GM12878 (cell line): ENCODE measurements around the gene PDE11A. TPM values are rescaled to one million over a fixed set of nuclear protein-coding genes. Genes with fewer than 3 reads are reported as not detected.

Experiments
- ATAC-seq: fragments of 200-7000 bp; cut with Tn5 transposase; 3 replicates; pipeline ENCODE4 v1.9.1; 2020; ENCODE audit warnings: mild to moderate bottlenecking, moderate library complexity
- BruUV-seq: library from RNA; stranded (reverse); fragments of 400-500 nt; replicated peaks from 2 replicates; lab custom pipeline; 2021; lab: Mats Ljungman, UMichigan
- CTCF ChIA-PET: fragments of 300-600 bp; sonication (Branson Sonifier 250); formaldehyde crosslinking; extraction: SDS; loops from one replicate; lab custom pipeline; 2021; ENCODE audit warnings: inconsistent platforms; lab: Yijun Ruan, JAX
- POLR2A ChIA-PET: fragments of 350-600 bp; formaldehyde crosslinking; extraction: SDS; loops from one replicate; lab custom pipeline; 2021; ENCODE audit warnings: inconsistent platforms; lab: Charles Lee
- RAD21 ChIA-PET: fragments of 300-600 bp; sonication (Branson Sonifier 250); formaldehyde crosslinking; loops from one replicate; lab custom pipeline; 2023; ENCODE audit warnings: antibody characterized with exemption; ENCODE audit not compliant: unreplicated experiment; lab: Charles Lee
- SMC1A ChIA-PET: fragments of 300-600 bp; sonication (Branson Sonifier 250); formaldehyde crosslinking; loops from one replicate; lab custom pipeline; 2023; ENCODE audit not compliant: unreplicated experiment, uncharacterized antibody; lab: Charles Lee
- DNase-seq: peaks from one replicate; pipeline ENCODE4 v3.0.0-alpha.2; 2011; ENCODE audit warnings: low read depth, low spot score
- FAIRE-seq: peaks from 3 replicates; lab custom pipeline; 2011; peaks lifted over from hg19 to GRCh38; lab: Jason Lieb, UNC
- H2AFZ ChIP-seq: 2 replicates; pipeline ENCODE4 v1.6.0; 2011; ENCODE audit warnings: low read depth, low read length, control low read depth; ENCODE audit not compliant: control insufficient read depth
- H3K27ac ChIP-seq: 2 replicates; pipeline ENCODE4 v1.5.1; 2011; ENCODE audit warnings: control low read depth; ENCODE audit not compliant: control insufficient read depth, insufficient read depth
- H3K27me3 ChIP-seq, 2 experiments: replicated peaks in 1 of 2; 2 replicates each; pipeline versions ENCODE4 v1.6.0 to v1.6.1; 2011; ENCODE audit warnings: low read length in 1 of 2; ENCODE audit not compliant: control insufficient read depth in 2 of 2, insufficient read depth in 2 of 2
- H3K36me3 ChIP-seq, 2 experiments: 2 replicates each; pipeline ENCODE4 v1.5.1; 2011; ENCODE audit warnings: low read length in 1 of 2; ENCODE audit not compliant: control insufficient read depth in 2 of 2, insufficient read depth in 2 of 2
- H3K4me1 ChIP-seq: 2 replicates; pipeline ENCODE4 v1.6.1; 2011; ENCODE audit warnings: mild to moderate bottlenecking, low read length, moderate library complexity, mixed read lengths; ENCODE audit not compliant: control insufficient read depth, insufficient read depth
- H3K4me2 ChIP-seq: 2 replicates; pipeline ENCODE4 v1.6.0; 2011; ENCODE audit warnings: control low read depth; ENCODE audit not compliant: control insufficient read depth, insufficient read depth
- H3K4me3 ChIP-seq: fragments of 200-600 bp; sonication (generic); 2 replicates; pipeline ENCODE4 v1.5.1; 2016
- H3K79me2 ChIP-seq: 2 replicates; pipeline ENCODE4 v1.6.0; 2011; ENCODE audit warnings: low read length; ENCODE audit not compliant: control insufficient read depth, insufficient read depth
- H3K9ac ChIP-seq: 2 replicates; pipeline ENCODE4 v1.8.0; 2011; ENCODE audit warnings: low read length, control low read depth, mixed read lengths; ENCODE audit not compliant: control insufficient read depth, insufficient read depth
- H3K9me3 ChIP-seq: replicated peaks from 3 replicates; pipeline ENCODE4 v1.5.1; 2011; ENCODE audit warnings: mild to moderate bottlenecking, low read length; ENCODE audit not compliant: control insufficient read depth, insufficient read depth
- H4K20me1 ChIP-seq: 2 replicates; pipeline ENCODE4 v1.6.0; 2011; ENCODE audit not compliant: control insufficient read depth, insufficient read depth
- EP300 ChIP-seq, 2 experiments: fragments of 150-350 bp in 1 of 2; IDR thresholded peaks; 2 replicates each; pipeline ENCODE4 v1.6.1; 2011 to 2012; ENCODE audit warnings: low read depth in 2 of 2, low read length in 2 of 2, borderline replicate concordance in 1 of 2, improper control_type of control experiment in 1 of 2, inconsistent platforms in 1 of 2; ENCODE audit not compliant: control insufficient read depth in 1 of 2
- ETV6 ChIP-seq, 2 experiments: fragments of 450-650 bp in 1 of 2; IDR thresholded peaks in 1 of 2; conservative IDR thresholded peaks in 1 of 2; 2 replicates each; pipeline ENCODE4 v1.6.1; 2014; ENCODE audit warnings: antibody characterized with exemption in 1 of 2, borderline replicate concordance in 1 of 2, low read depth in 1 of 2, mild to moderate bottlenecking in 1 of 2, moderate library complexity in 1 of 2
- NBN ChIP-seq: fragments of 450-650 bp; IDR thresholded peaks from 2 replicates; pipeline ENCODE4 v1.6.1; 2016
- NFIC ChIP-seq: IDR thresholded peaks from 2 replicates; pipeline ENCODE4 v1.6.1; 2012; ENCODE audit warnings: low read depth, mild to moderate bottlenecking, inconsistent platforms, low read length, moderate library complexity
- WGBS: methylation state at CpG from one replicate; pipeline ENCODE4 v1.1.6; 2016; ENCODE audit warnings: low lambda C conversion rate; ENCODE audit not compliant: insufficient replicate concordance, insufficient coverage; ENCODE audit errors: missing lambda C conversion rate; 5-methylcytosine and 5-hydroxymethylcytosine counted together
- in situ Hi-C: fragments of 300-500 bp; cut with MboI; formaldehyde crosslinking; loops from 9 replicates; pipeline ENCODE4 v1.14.3; 2018; ENCODE audit warnings: mixed read lengths
- intact Hi-C: fragments of 100-400 bp; cut with micrococcal nuclease; formaldehyde crosslinking; loops from one replicate; pipeline ENCODE4 v1.14.2; 2022; ENCODE audit not compliant: unreplicated experiment
- polyA plus RNA-seq, 11 experiments: library from polyadenylated mRNA; depleted of rRNA in 4 of 11; unstranded in 6 of 11; stranded (reverse) in 5 of 11; fragments of >200 nt; fragmentation: Nextera tagmentation in 4 of 11; fragmentation: Illumina TruSeq in 1 of 11; extraction: Ambion mirVana in 4 of 11; extraction: Trizol in 1 of 11; gene quantifications; 1 replicate in 1 of 11; 2 replicates in 10 of 11; pipeline versions ENCODE4 v1.2.1 to v1.2.3, GENCODE V29; 2011 to 2016; ENCODE audit warnings: inconsistent platforms in 2 of 11, missing spikeins in 2 of 11, low read depth in 1 of 11
- total RNA-seq, 4 experiments: library from RNA; depleted of rRNA in 3 of 4; stranded (reverse); fragments of >200 nt in 3 of 4; fragmentation: Illumina TruSeq in 1 of 4; extraction: Trizol in 1 of 4; gene quantifications; 2 replicates each; pipeline versions ENCODE4 v1.2.1 to v1.2.3, GENCODE V29; 2013 to 2021
- TF ChIP-seq, protein P1 (sequence below): fragments of 450-650 bp; IDR thresholded peaks from 2 replicates; pipeline ENCODE4 v1.6.1; 2017; ENCODE audit warnings: low read depth, mild to moderate bottlenecking, moderate library complexity
- TF ChIP-seq, protein P2 (sequence below): IDR thresholded peaks from 2 replicates; pipeline ENCODE4 v1.6.1; 2012; ENCODE audit warnings: low read depth, low read length, improper control_type of control experiment
- TF ChIP-seq, protein P3 (sequence below): fragments of 450-650 bp; formaldehyde crosslinking; IDR thresholded peaks from 2 replicates; pipeline ENCODE4 v1.4.0; 2022; ENCODE audit warnings: mild to moderate bottlenecking, moderate library complexity

PDE11A gene
- total and polyA plus RNA-seq, 10 of the 15 experiments (the other 5 are each of a cell fraction or from before 2014, with no cell fraction given), result 0.01 to 0.17 (median 0.06) TPM; not detected in 5

DNA sequence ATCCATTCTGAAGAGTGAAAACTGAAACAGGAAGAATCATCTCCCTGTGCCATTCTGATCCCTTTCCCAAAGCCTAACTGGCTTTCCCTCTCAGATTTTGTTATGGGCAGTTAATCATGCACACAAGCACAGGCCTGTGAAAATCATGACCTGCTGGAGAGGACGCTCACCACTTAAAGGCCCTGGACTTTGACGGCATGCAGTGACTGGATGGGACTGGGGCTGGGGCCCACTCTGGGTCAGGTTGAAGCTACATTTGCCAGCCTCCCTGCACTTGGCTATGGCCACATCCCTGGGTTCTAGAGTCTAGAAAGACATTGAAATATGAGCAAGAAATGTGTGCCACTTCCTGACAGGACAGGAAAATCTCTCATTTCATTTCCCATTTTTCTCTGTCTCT lies 12.9 kb downstream of the PDE11A start (continued):
- TF ChIP-seq NFIC, result no peak

DNA sequence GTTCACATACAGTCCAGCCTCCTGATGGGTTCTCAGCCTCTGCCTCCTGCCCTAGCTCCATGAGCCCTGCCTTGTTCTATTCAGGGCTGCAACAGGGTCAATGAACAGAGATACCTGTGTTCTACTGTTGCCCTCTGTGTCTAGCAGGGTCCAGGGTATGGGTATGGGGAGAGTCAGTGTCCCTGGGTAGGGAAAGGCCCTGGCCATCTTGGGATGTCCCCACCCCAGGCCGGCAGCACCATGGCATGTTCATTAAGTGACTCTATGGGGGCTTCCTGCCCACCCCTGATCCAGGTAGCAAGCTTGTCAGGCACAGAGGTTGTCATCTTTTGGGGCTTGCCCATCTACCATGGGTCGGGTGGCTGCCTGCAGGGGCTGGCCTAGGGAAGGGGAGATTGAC lies 13.5 kb downstream of the PDE11A start:
- in situ Hi-C loops, result no loop called here
- Histone ChIP-seq H2AFZ (no peak overlapping the region), H3K4me1 (no peaks in the 10 kb centered on the region), H3K36me3 (no peaks in the 10 kb centered on the region), H3K27me3 (peaks cover 0 to 2% of the 10 kb centered on the region in 2 experiments; a peak in 1 of 4 replicates), H3K4me3 (no peak overlapping the region), H3K9me3 (no peaks in the 10 kb centered on the region), H4K20me1 (no peaks in the 10 kb centered on the region), H3K79me2 (no peaks in the 10 kb centered on the region), H3K27ac (no peak overlapping the region), H3K4me2 (no peak overlapping the region), H3K9ac (no peak overlapping the region)
- ChIA-PET POLR2A (no interaction called here), RAD21 (no interaction called here), SMC1A (no interaction called here), CTCF (no interaction called here)
- intact Hi-C loops, result no loop called here
- no TSS peak for BruUV-seq
- 0% methylated on average over 2 of the region's 2 CpGs for WGBS
- DNase-seq (no peak), FAIRE-seq (no peak), ATAC-seq (no peak)
- TF ChIP-seq NFIC, result no peak

DNA sequence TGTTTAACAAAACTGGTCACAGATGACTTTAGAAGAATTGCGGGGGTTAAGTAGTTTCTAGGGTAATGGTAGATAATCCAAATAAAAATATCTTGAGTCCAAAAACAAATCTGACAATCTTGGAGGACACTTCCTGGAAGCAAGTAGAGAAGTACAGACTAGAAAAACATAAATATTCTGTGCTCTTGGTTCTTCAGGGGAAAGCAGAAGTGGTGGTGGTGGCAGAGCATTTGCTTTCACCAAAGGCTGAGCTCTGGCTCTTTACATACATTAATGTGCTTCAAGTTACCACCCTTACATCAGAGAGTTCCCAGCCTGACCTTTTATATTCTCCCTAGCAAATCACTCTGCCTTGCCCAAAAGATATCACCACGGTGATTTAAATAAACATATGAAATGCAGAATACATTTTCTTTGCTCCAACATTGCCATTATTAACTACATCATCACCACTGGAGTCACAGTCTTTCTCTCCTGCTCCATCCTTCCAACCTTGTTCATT lies 15.3 kb downstream of the PDE11A start:
- intact Hi-C loops (no loop called here), in situ Hi-C loops (no loop called here)
- H3K9ac ChIP-seq, result no peak overlapping the region
- H3K4me2 ChIP-seq, result no peak overlapping the region
- no TSS peak for BruUV-seq
- no peaks in the 10 kb centered on the region for H3K9me3 ChIP-seq
- CTCF ChIA-PET, result no interaction called here
- H3K4me3 ChIP-seq, result no peak overlapping the region
- no peak for FAIRE-seq
- DNase-seq, result no peak
- WGBS, result 30% methylated on average over 2 of the region's 2 CpGs
- no peak overlapping the region for H2AFZ ChIP-seq
- RAD21 ChIA-PET, result no interaction called here
- SMC1A ChIA-PET, result no interaction called here
- H3K36me3 ChIP-seq, result no peaks in the 10 kb centered on the region
- POLR2A ChIA-PET, result no interaction called here
- H3K27ac ChIP-seq, result no peak overlapping the region
- no peaks in the 10 kb centered on the region for H3K4me1 ChIP-seq
- no peaks in the 10 kb centered on the region for H3K79me2 ChIP-seq
- no peak for ATAC-seq
- H4K20me1 ChIP-seq, result no peaks in the 10 kb centered on the region
- H3K27me3 ChIP-seq, result no peaks in the 10 kb centered on the region
- TF ChIP-seq, protein P1, sequence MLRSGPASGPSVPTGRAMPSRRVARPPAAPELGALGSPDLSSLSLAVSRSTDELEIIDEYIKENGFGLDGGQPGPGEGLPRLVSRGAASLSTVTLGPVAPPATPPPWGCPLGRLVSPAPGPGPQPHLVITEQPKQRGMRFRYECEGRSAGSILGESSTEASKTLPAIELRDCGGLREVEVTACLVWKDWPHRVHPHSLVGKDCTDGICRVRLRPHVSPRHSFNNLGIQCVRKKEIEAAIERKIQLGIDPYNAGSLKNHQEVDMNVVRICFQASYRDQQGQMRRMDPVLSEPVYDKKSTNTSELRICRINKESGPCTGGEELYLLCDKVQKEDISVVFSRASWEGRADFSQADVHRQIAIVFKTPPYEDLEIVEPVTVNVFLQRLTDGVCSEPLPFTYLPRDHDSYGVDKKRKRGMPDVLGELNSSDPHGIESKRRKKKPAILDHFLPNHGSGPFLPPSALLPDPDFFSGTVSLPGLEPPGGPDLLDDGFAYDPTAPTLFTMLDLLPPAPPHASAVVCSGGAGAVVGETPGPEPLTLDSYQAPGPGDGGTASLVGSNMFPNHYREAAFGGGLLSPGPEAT, result no peak
- TF ChIP-seq, protein P2, sequence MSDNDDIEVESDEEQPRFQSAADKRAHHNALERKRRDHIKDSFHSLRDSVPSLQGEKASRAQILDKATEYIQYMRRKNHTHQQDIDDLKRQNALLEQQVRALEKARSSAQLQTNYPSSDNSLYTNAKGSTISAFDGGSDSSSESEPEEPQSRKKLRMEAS, result no peak
- TF ChIP-seq NBN (no peak), ETV6 (conservative IDR thresholded peaks at IDR 0.05 in 1 of 2, IDR thresholded peaks at IDR 0.05 in 1 of 2; ENCODE audit: borderline replicate concordance in 1 of 2, low read depth in 1 of 2) (no peak), EP300 (IDR thresholded peaks at IDR 0.05; ENCODE audit: borderline replicate concordance in 1 of 2, control insufficient read depth in 1 of 2, low read depth in 2 of 2, low read length in 2 of 2) (no peak)
- TF ChIP-seq, protein P3, sequence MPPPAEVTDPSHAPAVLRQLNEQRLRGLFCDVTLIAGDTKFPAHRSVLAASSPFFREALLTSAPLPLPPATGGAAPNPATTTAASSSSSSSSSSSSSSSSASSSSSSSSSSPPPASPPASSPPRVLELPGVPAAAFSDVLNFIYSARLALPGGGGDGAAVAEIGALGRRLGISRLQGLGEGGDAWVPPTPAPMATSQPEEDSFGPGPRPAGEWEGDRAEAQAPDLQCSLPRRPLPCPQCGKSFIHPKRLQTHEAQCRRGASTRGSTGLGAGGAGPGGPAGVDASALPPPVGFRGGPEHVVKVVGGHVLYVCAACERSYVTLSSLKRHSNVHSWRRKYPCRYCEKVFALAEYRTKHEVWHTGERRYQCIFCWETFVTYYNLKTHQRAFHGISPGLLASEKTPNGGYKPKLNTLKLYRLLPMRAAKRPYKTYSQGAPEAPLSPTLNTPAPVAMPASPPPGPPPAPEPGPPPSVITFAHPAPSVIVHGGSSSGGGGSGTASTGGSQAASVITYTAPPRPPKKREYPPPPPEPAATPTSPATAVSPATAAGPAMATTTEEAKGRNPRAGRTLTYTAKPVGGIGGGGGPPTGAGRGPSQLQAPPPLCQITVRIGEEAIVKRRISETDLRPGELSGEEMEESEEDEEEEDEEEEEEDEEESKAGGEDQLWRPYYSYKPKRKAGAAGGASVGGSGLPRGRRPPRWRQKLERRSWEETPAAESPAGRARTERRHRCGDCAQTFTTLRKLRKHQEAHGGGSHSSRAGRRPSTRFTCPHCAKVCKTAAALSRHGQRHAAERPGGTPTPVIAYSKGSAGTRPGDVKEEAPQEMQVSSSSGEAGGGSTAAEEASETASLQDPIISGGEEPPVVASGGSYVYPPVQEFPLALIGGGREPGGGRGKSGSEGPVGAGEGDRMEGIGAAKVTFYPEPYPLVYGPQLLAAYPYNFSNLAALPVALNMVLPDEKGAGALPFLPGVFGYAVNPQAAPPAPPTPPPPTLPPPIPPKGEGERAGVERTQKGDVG (CRISPR knock-in tag), result no peak
